HG03060 (cell line): ENCODE results near the gene PTGFR.

Experiments
- ATAC-seq: cut with Tn5 transposase; IDR thresholded peaks from one replicate; pipeline ENCODE4 v1.9.1; 2021; ENCODE audit warnings: low read depth, moderate number of reproducible peaks; ENCODE audit not compliant: unreplicated experiment

PTGFR gene

DNA sequence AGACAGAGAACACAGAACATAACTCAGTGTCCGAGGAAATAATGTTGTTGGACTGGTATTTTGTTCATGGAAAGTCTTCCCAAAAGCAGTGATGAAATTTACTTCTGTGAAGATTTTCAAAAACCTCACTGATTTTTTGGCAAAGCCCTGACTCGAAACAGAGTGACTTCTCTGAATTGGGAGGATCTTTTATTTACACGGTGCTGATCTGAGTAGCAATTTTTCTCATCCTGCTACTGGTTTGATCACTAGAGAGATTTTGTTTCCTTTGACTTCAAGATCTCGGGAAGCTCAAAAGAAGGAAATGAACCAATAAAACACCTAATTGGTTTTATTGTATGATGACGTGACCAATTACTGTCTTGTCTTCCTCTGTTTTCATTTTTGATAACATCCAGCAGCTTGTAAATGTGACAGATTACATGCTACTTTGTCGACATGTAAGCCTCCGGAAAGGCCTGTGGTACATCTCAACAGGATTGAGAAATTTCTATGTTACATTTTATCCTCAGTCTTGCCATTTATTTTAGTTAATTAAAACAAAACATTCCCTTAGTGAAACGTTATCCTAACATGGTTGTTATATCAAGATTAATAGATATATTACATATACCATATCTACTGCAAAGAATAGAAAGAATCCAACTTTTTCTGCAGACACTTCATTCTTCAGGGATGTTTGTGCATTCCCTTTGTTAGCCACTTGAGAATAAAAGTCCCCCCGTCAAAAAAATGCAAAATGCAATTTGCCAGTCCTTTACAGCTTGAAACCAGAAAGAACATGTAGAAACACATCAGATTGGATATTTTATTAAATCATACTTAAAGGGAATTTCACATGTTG is 86.7 kb downstream of the PTGFR start:
- no peak for ATAC-seq

- ATAC-seq, result no peak
Measured at GRCh38 chr1:78586572-78586971, 95.8 kb downstream of the PTGFR start.

- ATAC-seq, result no peak
Measured at GRCh38 chr1:78587211-78587610, 96.4 kb downstream of the PTGFR start.
